ENCODE data around the gene KIAA1191.

Gene KIAA1191

GRCh38 chr5:176365351-176366231 is 4.0 kb upstream of the KIAA1191 start, which contains the start of gene ARL10:
ARL10 (plus strand) TSS chr5:176365487; CDS start chr5:176365564, 77 bp downstream.
- no peak for DNase-seq

DNA sequence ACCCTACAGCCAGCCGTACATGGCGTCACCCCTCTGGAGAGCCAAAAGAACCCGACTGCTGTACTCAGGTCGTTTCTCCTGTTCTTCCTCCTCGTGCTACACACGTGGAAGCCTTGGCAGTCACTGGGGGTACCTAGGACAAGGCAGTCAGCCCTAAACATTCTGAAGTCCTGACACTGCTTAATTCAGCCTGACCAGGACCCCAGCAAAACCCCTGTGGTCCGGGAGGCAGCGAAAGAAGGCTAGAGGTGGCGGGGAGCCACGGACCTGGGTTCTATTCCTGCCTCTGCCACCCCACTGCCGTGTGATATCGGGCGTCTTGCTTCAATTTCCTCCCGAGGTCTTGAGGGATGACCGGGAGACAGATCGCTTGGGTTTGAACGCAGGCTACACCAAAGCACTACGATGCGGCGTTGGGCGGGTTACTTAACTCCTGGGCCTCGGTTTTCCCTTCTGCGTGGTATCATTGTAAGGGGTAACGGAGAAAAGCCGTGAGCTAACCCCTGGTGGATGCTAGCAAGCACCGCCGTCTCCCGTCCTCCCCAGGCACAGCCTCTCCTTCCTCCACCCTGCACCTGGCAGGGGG is 3.3 kb upstream of the KIAA1191 start:
- no peak for DNase-seq

- no peak for DNase-seq
Measured at GRCh38 chr5:176362233-176362490, 598 bp upstream of the KIAA1191 start.

DNA sequence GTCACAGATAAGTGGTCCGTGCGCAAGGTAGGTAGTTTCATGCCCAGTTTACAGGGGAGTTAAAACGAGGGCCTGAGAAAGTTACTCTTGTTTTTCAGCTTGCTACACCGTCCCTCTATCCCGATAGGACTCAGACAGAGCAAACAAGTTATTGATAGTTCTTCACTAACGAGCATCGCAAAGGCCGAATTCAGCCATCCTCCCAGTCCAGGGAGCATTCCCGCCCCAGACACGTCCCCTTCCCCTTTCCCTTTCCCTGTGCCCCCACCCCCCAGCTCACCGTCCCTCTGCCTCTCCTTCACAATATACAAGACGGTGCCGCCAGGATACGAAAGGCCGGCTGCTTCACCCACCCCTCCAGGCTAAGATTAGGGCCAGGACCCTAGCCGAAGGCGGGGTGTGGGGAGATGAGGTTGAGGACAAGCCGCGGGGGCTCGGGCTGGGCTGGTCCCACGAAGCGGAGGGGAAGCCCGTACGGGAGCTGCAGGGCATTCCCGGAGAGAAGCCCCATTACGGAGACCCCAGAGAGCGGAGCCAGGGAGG is 599 bp downstream of the KIAA1191 start:
- DNase-seq: no peak

DNA sequence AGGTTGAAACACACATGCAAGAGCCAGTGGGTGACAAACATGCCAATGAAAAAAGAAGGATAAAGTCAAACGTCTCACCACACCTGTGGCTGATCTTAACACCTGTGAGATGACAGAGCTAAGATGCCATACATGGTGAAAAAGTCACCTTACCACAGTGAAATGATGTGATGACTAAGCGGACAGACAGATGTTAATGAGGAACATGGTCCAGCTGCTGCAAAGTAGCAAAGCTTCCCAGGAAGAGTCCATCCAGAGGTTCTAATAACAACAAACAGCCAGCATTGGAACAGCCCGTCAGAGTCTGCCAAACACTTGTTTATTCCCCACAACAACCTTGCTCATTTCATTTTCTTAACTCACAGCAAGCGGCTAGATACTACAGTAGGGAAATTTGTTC is 1.9 kb downstream of the KIAA1191 start:
- no peak for DNase-seq

- no peak for DNase-seq
Measured at GRCh38 chr5:176356179-176356566, 5.4 kb downstream of the KIAA1191 start.

- DNase-seq: no peak
Measured at GRCh38 chr5:176355400-176356178, 6.0 kb downstream of the KIAA1191 start.

- no peak for DNase-seq
Measured at GRCh38 chr5:176353533-176353932, 8.0 kb downstream of the KIAA1191 start.

DNA sequence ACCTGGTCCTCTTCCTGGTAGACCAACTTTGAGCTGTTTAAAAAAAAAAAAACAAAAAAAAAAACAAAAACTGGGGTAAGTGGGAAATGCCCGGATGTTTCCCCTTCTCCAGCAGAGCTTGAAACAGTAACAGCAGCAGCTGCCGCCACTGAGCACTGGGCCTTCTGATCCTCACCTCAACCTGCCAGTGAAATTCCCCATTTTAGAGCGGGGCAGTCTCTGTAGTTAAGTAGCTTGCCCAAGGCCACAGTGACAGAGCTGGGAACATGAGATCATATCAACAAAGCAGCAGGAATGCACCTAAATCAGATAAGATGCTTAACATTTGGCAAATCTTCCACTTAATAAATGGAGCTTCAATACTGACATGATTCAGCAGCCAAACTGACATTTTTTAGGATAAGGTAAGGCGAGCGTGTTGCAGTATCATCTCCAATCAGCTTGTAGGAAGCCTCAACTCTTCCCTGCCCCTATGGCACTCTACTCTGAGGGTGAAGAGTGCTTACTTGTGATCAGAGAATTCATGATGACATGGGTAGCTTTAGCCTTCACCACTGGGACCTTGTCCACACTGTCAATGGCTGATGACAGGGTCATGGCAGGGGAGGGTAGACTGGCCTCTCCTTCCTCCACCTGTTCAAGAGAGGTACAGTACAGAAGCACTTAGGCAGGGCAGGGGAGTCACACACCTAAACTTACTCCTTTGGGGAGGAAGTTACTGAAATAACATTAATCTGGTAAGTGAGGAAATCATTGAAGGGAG is 9.3 kb downstream of the KIAA1191 start:
- DNase-seq: no peak

GRCh38 chr5:176350416-176350815 is 11.1 kb downstream of the KIAA1191 start:
- DNase-seq: no peak

- no peak for DNase-seq
Measured at GRCh38 chr5:176342766-176343458, 18.7 kb downstream of the KIAA1191 start.

DNA sequence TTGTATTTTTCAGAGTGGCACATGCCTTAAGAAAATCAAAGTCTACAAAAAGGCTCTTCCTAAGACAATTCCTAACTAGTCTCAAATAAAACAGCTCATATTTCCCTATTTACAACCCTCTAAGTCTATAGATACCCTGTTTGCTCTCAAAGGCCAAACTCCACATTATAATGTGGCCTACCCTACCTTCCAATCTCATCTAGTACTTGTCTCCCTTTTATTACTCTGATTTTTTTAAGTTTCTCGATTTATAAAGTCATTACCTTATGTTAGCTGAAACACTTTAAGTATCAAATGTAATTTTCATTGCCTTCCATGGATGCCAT is 19.4 kb downstream of the KIAA1191 start:
- DNase-seq: no peak

DNA sequence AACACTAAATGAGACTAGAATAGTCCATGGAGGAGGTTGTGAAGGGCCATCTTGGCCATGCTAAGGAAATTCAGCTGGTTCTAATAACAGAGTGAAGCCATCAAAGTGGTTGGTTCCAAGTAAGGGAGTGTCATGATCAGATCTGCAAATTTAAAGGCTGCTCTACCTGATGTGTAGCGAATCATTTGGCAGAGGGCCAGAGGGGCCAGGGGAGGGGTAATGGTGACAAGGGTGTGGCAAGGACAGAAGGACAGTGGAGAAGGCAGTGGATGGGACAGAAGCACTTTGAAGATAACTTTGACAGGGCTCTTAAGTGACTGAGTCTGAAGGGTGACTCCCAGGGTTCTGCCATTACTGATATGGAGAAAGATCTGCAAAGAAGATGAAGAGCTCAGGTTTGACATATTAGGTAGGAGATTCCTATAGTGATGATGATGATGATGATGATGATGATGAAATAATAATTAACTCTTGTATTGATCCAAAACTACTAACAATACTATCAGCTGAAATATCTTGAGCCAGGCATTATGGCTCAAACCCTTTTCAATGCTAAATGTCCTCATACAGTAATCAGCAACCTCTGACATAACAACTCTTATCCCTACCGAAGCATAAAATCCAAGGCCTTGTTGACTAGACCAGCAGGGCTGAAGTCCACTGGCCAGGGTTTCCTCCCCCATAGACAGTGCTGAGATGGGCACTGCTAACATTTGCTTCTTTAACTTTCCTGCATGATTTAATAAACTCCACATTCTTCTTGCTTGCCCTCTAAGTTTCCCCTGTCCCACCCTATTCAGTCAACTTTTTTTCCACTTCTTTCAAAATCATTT is 20.0 kb downstream of the KIAA1191 start:
- DNase-seq: no peak

GRCh38 chr5:176339304-176339703 is 22.3 kb downstream of the KIAA1191 start:
- DNase-seq: no peak

- DNase-seq: no peak
Measured at GRCh38 chr5:176337913-176338312, 23.7 kb downstream of the KIAA1191 start.

- DNase-seq: no peak
Measured at GRCh38 chr5:176334031-176334770, 27.4 kb downstream of the KIAA1191 start.

- no peak for DNase-seq
Measured at GRCh38 chr5:176320577-176320976, 41.0 kb downstream of the KIAA1191 start.

DNA sequence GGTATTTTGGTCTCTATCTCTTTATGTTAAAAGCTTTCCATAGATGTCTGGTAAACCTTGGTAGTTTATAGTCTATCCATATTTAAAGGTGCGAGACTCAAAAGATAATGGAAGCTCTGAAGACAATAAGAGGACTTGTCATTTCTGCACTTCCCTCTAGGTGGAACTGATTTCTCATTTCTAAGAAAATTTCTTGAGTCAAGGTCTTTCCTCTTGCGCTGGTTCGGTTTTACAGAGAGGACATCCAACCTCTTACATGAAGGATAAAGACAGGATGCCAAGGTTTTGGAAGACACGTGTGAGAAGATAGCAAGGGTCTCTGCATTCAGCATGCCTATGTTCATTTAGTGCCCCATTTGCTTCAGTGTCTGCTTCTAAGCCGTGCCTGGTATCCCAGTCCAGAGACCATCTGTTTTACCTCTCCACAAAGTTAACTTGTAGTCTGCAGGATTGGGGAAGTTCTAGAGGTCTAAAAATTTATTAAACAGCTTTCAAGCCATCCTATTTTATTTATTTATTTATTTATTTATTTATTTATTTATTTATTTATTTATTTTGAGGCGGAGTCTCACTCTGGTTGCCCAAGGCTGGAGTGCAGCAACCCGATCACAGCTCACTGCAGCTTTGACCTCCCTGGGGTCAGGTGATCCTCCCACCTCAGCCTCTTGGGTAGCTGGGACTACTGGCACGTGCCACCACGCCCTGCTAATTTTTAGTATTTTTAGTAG is 41.6 kb downstream of the KIAA1191 start:
- DNase-seq: no peak

DNA sequence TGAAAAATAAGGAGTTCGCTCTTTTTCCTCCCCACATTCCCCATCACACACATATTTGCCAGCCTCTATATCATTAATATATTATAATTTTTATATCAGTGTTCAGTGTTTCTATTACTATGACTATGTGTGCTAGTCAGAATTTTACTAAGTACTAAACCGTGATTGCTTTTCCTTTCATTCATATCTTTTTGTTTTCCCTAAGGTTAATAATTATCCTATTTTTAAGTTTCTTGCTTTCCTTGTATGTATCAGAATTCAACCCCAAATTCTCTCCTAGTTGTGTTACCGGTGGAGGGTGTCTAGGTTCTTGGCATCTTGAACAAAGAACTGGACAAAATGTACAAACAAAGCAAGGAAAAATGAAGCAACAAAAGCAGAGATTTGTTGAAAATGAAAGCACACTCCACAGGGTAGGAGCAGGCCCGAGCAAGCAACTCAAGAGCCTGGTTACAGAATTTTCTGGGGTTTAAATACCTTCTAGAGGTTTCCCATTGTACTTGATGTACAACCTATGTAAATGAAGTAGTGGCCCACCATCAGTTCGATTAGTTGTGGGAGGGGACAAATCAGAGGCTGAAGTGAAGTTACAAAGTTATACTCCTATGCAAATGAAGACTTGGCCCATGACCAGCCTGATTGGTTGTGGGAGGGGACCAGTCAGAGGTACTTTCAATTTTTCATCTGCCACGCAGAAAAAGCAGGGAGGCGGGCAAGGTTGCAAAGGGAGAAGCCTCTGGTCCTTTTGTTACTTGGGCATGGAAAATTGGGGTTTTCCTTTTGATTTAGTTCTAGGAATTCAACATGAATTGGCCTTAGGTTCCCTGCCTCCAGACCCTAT is 43.8 kb downstream of the KIAA1191 start:
- DNase-seq: no peak

Data from NCI-H774 (cell line).